HepG2 (cell line): ENCODE data around the gene TGM2. TPM values are rescaled to one million over a fixed set of nuclear protein-coding genes. Genes with fewer than 3 reads are reported as not detected.

ENCODE experiments used
- BORCS8-MEF2B ChIP-seq: sonication (generic); formaldehyde crosslinking; IDR thresholded peaks from 2 replicates; pipeline ENCODE4 v1.8.0; 2022; ENCODE audit warnings: mild to moderate bottlenecking, missing genetic modification reagents
- GABPB1 ChIP-seq: IDR thresholded peaks from 2 replicates; pipeline ENCODE4 v1.6.1; 2016; ENCODE audit warnings: mild to moderate bottlenecking, missing genetic modification reagents, moderate library complexity, missing compliant biosample characterization
- HOXD1 ChIP-seq: sonication (generic); formaldehyde crosslinking; IDR thresholded peaks from 2 replicates; pipeline ENCODE4 v1.5.0; 2020; ENCODE audit warnings: missing genetic modification reagents
- MYC ChIP-seq: sonication (generic); formaldehyde crosslinking; IDR thresholded peaks from 2 replicates; pipeline ENCODE4 v1.9.0; 2021; ENCODE audit warnings: missing genetic modification reagents, borderline replicate concordance
- NR2F1 ChIP-seq, 2 experiments: fragments of 450-650 bp in 1 of 2; formaldehyde crosslinking in 1 of 2; IDR thresholded peaks; 2 replicates each; pipeline versions ENCODE4 v1.5.0 to v1.6.1; 2016 to 2020; ENCODE audit warnings: mild to moderate bottlenecking in 1 of 2, missing compliant biosample characterization in 1 of 2, missing genetic modification reagents in 1 of 2, moderate library complexity in 1 of 2
- SIX1 ChIP-seq: sonication (generic); formaldehyde crosslinking; IDR thresholded peaks from 2 replicates; pipeline ENCODE4 v1.4.0; 2020; ENCODE audit warnings: missing genetic modification reagents, borderline replicate concordance
- ZFYVE20 ChIP-seq: sonication (generic); formaldehyde crosslinking; IDR thresholded peaks from 2 replicates; pipeline ENCODE4 v1.8.0; 2023; ENCODE audit warnings: low read depth, mild to moderate bottlenecking, moderate library complexity, missing genetic modification reagents, borderline replicate concordance
- ZMAT3 ChIP-seq: sonication (generic); formaldehyde crosslinking; conservative IDR thresholded peaks from 2 replicates; pipeline ENCODE4 v1.7.0; 2021; ENCODE audit warnings: missing genetic modification reagents
- ZNF256 ChIP-seq: sonication (generic); formaldehyde crosslinking; conservative IDR thresholded peaks from 2 replicates; pipeline ENCODE4 v1.4.0; 2020; ENCODE audit warnings: missing genetic modification reagents
- ZNF891 ChIP-seq: sonication (generic); formaldehyde crosslinking; IDR thresholded peaks from 2 replicates; pipeline ENCODE4 v1.5.0; 2020; ENCODE audit warnings: mild to moderate bottlenecking, missing genetic modification reagents
- polyA plus RNA-seq, 8 experiments: library from polyadenylated mRNA; depleted of rRNA in 3 of 8; stranded (reverse) in 7 of 8; unstranded in 1 of 8; fragments of >200 nt; fragmentation: Illumina TruSeq in 4 of 8; extraction: Trizol in 4 of 8; gene quantifications; 2 replicates each; pipeline versions ENCODE4 v1.2.1 to v1.2.3, GENCODE V29; 2011 to 2016; ENCODE audit warnings: low read depth in 4 of 8, missing spikeins in 1 of 8, mixed read lengths in 1 of 8; ENCODE audit not compliant: insufficient read depth in 1 of 8
- total RNA-seq, 5 experiments: library from RNA; depleted of rRNA; stranded (reverse); fragments of >200 nt; fragmentation: Illumina TruSeq; extraction: Trizol; gene quantifications; 2 replicates each; pipeline ENCODE4 v1.2.3, GENCODE V29; 2016; ENCODE audit warnings: low read depth in 1 of 5
- TF ChIP-seq, protein P1 (sequence below), 2 experiments: sonication (generic) in 1 of 2; formaldehyde crosslinking in 1 of 2; IDR thresholded peaks; 2 replicates each; pipeline versions ENCODE4 v1.6.1 to v1.9.0; 2014 to 2022; ENCODE audit warnings: antibody characterized with exemption in 1 of 2, borderline replicate concordance in 1 of 2, inconsistent platforms in 1 of 2, low read depth in 1 of 2, missing genetic modification reagents in 1 of 2
- TF ChIP-seq, protein P2 (sequence below): sonication (generic); formaldehyde crosslinking; IDR thresholded peaks from 2 replicates; pipeline ENCODE4 v1.4.0; 2020; ENCODE audit warnings: low read depth, mild to moderate bottlenecking, missing genetic modification reagents
- TF ChIP-seq, protein P3 (sequence below): sonication (generic); formaldehyde crosslinking; IDR thresholded peaks from 2 replicates; pipeline ENCODE4 v1.9.0; 2021; ENCODE audit warnings: missing genetic modification reagents, mild to moderate bottlenecking, borderline replicate concordance
- TF ChIP-seq, protein P4 (sequence below): sonication (generic); formaldehyde crosslinking; IDR thresholded peaks from 2 replicates; pipeline ENCODE4 v1.5.1; 2020; ENCODE audit warnings: mild to moderate bottlenecking, missing genetic modification reagents

TGM2 gene
- total and polyA plus RNA-seq, 2 of the 13 experiments (the other 11 are each of a cell fraction or from before 2014, with no cell fraction given): 4.2 to 46.4 TPM

DNA sequence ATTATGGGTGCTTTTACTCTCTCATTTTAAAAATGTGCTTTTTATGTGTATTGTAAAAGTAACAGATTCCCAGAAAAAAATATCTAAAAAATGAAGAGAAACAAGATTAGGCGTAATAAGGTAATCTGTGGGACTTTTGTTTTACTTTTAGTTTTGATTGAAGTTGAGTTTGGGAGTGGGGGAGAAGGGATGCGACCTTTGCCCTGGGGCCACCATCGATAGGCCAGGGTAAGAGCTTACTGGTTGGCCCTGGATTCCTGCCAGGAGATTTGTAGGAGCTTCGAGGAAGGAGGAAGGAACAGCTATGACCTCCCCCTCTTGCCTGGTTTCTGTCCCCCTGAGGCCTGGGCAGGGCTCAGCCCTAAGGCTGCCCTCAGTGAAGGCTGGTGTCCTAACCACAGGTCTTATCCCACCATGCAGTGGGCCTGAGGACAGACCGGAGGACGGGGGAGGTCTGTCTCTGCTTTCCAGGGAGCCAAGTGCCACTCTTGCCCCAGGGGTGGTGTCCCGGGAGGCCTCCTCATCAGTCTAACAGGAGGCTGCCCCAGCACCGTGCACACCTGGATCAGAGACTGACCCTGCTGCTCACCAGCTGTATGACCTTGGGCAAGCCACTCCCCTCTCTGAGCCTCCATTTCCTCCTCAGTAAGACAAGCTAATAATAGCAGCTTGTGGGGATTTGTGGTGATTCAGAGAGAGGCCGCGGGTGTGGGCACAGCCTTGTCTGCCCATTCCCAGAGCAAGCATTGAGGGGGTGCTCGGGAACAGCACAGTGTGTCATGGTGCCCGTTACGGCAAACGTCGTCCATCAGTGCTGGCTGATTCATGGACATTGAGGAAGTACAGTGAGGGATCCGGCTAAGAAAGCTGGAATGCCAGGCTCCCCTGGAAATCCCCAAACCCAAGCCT is 21.2 kb downstream of the TGM2 start (continued):
- TF ChIP-seq, protein P1, sequence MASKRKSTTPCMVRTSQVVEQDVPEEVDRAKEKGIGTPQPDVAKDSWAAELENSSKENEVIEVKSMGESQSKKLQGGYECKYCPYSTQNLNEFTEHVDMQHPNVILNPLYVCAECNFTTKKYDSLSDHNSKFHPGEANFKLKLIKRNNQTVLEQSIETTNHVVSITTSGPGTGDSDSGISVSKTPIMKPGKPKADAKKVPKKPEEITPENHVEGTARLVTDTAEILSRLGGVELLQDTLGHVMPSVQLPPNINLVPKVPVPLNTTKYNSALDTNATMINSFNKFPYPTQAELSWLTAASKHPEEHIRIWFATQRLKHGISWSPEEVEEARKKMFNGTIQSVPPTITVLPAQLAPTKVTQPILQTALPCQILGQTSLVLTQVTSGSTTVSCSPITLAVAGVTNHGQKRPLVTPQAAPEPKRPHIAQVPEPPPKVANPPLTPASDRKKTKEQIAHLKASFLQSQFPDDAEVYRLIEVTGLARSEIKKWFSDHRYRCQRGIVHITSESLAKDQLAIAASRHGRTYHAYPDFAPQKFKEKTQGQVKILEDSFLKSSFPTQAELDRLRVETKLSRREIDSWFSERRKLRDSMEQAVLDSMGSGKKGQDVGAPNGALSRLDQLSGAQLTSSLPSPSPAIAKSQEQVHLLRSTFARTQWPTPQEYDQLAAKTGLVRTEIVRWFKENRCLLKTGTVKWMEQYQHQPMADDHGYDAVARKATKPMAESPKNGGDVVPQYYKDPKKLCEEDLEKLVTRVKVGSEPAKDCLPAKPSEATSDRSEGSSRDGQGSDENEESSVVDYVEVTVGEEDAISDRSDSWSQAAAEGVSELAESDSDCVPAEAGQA (IDR thresholded peaks at IDR 0.05; ENCODE audit: low read depth): 0 out of 2 replicates have a peak, but pooled peaks have one; percentile 7
- TF ChIP-seq, protein P1 (CRISPR knock-in tag; IDR thresholded peaks at IDR 0.05; ENCODE audit: borderline replicate concordance): no peak
- TF ChIP-seq, protein P2, sequence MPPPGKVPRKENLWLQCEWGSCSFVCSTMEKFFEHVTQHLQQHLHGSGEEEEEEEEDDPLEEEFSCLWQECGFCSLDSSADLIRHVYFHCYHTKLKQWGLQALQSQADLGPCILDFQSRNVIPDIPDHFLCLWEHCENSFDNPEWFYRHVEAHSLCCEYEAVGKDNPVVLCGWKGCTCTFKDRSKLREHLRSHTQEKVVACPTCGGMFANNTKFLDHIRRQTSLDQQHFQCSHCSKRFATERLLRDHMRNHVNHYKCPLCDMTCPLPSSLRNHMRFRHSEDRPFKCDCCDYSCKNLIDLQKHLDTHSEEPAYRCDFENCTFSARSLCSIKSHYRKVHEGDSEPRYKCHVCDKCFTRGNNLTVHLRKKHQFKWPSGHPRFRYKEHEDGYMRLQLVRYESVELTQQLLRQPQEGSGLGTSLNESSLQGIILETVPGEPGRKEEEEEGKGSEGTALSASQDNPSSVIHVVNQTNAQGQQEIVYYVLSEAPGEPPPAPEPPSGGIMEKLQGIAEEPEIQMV (CRISPR knock-in tag): peak; percentile 67; the same call in 1 of the 2 replicates
- TF ChIP-seq GABPB1 (CRISPR knock-in tag) (no peak; the same call in 1 of the 2 replicates), HOXD1 (0 out of 2 replicates have a peak, but pooled peaks have one; percentile 10), ZNF256 (CRISPR knock-in tag) (peak; percentile 8; the same call in 1 of the 2 replicates), ZFYVE20 (CRISPR knock-in tag) (peak; percentile 30; the same call in 1 of the 2 replicates), ZMAT3 (CRISPR knock-in tag) (no peak; the same call in none of the 2 replicates), SIX1 (CRISPR knock-in tag) (no peak), NR2F1 (CRISPR knock-in tag; IDR thresholded peaks at IDR 0.05) (peak in 1 of 2 experiments; percentile 85; a peak in 2 of 4 replicates), BORCS8-MEF2B (CRISPR knock-in tag) (peak; percentile 84), ZNF891 (CRISPR knock-in tag) (peak; percentile 81; the same call in 1 of the 2 replicates), MYC (CRISPR knock-in tag) (0 out of 2 replicates have a peak, but pooled peaks have one; percentile 20)
- TF ChIP-seq, protein P3, sequence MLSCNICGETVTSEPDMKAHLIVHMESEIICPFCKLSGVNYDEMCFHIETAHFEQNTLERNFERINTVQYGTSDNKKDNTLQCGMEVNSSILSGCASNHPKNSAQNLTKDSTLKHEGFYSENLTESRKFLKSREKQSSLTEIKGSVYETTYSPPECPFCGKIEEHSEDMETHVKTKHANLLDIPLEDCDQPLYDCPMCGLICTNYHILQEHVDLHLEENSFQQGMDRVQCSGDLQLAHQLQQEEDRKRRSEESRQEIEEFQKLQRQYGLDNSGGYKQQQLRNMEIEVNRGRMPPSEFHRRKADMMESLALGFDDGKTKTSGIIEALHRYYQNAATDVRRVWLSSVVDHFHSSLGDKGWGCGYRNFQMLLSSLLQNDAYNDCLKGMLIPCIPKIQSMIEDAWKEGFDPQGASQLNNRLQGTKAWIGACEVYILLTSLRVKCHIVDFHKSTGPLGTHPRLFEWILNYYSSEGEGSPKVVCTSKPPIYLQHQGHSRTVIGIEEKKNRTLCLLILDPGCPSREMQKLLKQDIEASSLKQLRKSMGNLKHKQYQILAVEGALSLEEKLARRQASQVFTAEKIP (CRISPR knock-in tag): no peak
- TF ChIP-seq, protein P4, sequence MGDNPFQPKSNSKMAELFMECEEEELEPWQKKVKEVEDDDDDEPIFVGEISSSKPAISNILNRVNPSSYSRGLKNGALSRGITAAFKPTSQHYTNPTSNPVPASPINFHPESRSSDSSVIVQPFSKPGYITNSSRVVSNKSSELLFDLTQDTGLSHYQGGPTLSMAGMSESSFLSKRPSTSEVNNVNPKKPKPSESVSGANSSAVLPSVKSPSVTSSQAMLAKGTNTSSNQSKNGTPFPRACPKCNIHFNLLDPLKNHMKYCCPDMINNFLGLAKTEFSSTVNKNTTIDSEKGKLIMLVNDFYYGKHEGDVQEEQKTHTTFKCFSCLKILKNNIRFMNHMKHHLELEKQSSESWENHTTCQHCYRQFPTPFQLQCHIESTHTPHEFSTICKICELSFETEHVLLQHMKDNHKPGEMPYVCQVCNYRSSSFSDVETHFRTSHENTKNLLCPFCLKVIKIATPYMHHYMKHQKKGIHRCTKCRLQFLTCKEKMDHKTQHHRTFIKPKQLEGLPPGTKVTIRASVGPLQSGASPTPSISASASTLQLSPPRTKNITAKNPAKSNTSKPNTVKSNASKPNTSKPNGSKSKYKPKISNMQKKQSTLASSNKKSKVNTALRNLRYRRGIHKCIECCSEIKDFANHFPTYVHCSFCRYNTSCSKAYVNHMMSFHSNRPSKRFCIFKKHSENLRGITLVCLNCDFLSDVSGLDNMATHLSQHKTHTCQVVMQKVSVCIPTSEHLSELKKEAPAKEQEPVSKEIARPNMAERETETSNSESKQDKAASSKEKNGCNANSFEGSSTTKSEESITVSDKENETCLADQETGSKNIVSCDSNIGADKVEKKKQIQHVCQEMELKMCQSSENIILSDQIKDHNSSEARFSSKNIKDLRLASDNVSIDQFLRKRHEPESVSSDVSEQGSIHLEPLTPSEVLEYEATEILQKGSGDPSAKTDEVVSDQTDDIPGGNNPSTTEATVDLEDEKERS (CRISPR knock-in tag): no peak
